ENCODE data around the gene RHBDL1. TPM values are rescaled to one million over a fixed set of nuclear protein-coding genes. Genes with fewer than 3 reads are reported as not detected.

RHBDL1 gene
- total RNA-seq, 1 experiment from 2014 or later, result 0.16 TPM

- Histone ChIP-seq H3K36me3 (no peaks in the 10 kb centered on the region), H3K9me3 (no peaks in the 10 kb centered on the region), H3K27me3 (peaks cover 7% of the 10 kb centered on the region), H3K4me3 (peak overlapping the region; percentile 48)
- no peak for DNase-seq
Measured at GRCh38 chr16:715477-716199, 40.2 kb downstream of the RHBDL1 start.

DNA sequence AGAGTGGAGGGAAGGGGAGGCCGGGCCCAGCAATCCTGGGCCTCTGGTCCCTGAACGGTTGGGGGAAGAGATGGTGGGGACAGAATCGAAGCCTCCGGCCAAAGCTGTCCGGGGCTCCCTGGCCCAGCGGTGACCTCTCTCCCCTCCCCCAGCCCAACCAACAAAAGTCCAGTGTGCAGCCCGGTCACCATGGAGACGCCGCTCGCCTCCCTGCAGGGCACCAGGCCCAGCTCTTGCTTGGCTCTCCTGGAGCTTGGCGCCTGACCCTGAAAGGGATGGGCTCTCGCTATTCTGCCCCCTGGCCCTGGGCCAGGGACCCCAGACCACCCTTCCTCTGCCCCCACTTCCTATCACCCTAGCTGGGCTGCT is 40.7 kb downstream of the RHBDL1 start:
- no peaks in the 10 kb centered on the region for H3K36me3 ChIP-seq
- peak overlapping the region; percentile 19 for H3K4me3 ChIP-seq
- H3K27me3 ChIP-seq, result peaks cover 3% of the 10 kb centered on the region
- peak; percentile 55 for DNase-seq
- H3K9me3 ChIP-seq, result no peaks in the 10 kb centered on the region

DNA sequence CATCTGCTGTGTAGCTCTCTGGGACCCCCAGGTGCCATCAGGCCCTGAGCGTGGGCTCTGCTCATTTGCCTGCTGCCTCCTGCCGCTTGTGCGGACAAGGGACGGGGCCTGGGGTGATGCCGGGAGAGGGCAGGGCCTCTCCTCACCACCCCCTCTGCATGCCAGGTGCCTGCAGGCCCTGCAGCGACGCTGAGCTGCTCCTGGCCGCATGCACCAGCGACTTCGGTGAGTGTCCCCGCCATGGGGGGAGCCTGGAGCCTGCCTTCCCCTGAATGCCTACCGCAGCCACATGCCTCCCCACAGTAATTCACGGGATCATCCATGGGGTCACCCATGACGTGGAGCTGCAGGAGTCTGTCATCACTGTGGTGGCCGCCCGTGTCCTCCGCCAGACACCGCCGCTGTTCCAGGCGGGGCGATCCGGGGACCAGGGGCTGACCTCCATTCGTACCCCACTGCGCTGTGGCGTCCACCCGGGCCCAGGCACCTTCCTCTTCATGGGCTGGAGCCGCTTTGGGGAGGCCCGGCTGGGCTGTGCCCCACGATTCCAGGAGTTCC is 41.4 kb downstream of the RHBDL1 start:
- DNase-seq, result no peak
- no peak overlapping the region for H3K4me3 ChIP-seq
- H3K36me3 ChIP-seq, result no peaks in the 10 kb centered on the region; the same call in 1 of the 2 replicates
- H3K9me3 ChIP-seq, result no peaks in the 10 kb centered on the region
- H3K27me3 ChIP-seq, result no peaks in the 10 kb centered on the region

DNA sequence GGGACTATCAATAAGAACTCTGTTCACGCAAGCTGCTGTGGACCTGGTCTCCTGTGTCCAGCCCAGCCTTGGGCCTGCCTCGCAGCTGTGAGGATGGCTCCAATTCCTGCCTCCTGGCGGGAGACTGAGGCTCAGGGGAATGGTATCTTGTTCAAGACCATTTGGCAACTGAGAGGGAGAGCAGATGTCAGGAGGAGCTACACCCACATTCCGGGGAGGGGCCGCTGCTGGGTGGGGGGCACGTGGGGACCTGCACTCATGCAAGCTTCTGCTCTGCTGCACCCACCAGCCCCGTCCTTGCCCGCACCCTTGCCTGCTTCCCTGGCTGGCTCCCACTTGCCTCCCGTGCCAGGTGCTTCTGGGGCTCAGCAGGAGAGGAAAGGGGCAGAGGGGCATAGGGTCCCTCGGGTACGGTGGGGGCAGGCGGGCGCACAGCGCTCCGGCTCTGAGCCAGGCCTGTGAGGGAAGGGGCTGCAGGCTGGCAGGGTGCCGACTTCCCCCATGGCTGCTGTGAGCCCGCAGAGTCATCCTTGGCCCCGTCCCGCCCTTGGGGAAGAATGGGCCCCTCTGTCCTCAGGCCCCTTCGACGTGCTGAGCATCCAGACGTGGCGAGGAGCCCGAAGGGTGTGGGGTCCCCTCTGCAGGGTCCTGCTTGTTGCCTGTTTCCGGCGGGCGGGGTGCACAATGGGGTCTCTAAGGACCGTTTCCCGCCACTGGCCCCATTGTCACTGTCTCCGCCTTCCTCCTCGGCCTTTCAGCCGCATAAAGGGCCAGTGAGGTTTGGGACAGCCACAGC is 42.2 kb downstream of the RHBDL1 start:
- no peak overlapping the region for H3K4me3 ChIP-seq
- H3K9me3 ChIP-seq, result no peaks in the 10 kb centered on the region
- H3K36me3 ChIP-seq, result peaks cover under 1% of the 10 kb centered on the region; the same call in 1 of the 2 replicates
- no peak for DNase-seq
- H3K27me3 ChIP-seq, result no peaks in the 10 kb centered on the region

DNA sequence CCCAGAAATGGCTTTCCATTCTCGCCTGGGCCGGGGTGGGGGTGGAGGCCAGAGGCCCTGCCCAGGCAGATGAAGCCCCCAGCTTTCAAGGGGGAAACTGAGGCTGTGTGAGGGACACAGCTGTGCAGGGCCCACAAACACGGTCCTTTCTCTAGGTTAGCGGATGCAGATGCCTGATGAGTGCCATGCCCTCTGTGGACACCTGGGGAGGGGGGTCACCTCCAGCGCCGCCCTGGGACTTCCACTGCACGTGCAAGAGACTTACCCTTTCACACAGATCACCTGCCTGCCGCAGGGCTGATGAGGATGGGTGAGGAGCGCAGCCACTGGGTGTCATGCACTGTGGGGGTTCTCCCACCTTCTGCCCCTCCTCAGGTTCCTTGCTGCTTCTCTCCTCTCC is 42.9 kb downstream of the RHBDL1 start:
- H3K36me3 ChIP-seq, result peaks cover 4% of the 10 kb centered on the region; the same call in 1 of the 2 replicates
- H3K27me3 ChIP-seq, result no peaks in the 10 kb centered on the region
- no peak for DNase-seq
- H3K4me3 ChIP-seq, result no peak overlapping the region
- H3K9me3 ChIP-seq, result no peaks in the 10 kb centered on the region

DNA sequence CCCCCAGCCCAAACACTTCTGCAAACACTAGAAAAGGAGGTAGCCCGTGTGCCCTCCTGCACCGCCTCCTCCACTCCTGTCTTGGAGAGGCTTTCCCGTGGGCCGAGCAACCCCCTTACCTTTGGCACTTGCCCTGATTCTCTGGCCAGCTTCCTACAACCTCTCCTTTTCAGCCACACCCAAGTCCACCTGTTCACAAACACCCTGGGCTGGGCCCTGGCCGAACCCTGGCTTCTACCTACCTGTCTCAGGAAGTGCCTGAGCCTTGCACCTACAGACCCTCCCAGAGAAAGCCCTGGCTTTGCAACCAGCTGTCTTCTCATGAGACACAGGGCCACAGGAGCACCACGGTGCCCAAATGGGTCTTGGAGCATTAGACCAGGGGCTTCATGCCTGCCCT is 43.5 kb downstream of the RHBDL1 start:
- Histone ChIP-seq H3K4me3 (no peak overlapping the region), H3K36me3 (peaks cover 4% of the 10 kb centered on the region; the same call in 1 of the 2 replicates), H3K27me3 (no peaks in the 10 kb centered on the region), H3K9me3 (no peaks in the 10 kb centered on the region)
- no peak for DNase-seq

DNA sequence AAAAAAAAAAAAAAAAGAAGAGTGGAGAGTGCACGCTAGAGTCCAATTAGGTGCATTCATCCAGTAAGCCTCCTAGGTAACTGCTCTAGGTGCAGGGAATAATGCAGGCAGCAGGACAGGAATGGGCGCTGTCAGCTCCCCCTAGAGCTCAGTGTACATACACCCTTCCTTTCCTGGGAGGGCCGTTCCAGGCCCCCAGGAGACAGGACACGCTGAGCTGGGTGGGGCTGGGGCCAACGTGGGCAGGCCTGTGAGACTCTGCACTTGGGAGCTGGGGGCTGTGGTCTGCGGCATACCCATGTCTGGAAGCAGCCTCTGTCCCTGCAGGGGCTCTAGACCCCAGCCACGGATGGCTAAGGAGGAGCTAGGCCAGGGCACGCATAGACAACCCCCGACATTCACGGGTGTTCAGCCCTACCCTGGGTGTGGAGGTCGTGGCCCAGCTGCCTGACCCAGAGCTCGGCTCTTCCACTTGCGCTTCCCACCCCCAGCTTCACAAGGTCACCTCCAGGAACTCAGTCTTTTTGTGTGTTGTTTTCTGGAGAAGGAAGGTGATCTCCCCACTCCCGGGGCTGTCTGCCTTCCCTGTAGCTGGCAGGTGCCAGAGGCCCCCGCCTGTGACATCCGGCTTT is 44.5 kb downstream of the RHBDL1 start:
- Histone ChIP-seq H3K36me3 (peaks cover 4% of the 10 kb centered on the region; the same call in 1 of the 2 replicates), H3K9me3 (no peaks in the 10 kb centered on the region), H3K4me3 (peak overlapping the region; percentile 99), H3K27me3 (no peaks in the 10 kb centered on the region)
- peak; percentile 43 for DNase-seq

DNA sequence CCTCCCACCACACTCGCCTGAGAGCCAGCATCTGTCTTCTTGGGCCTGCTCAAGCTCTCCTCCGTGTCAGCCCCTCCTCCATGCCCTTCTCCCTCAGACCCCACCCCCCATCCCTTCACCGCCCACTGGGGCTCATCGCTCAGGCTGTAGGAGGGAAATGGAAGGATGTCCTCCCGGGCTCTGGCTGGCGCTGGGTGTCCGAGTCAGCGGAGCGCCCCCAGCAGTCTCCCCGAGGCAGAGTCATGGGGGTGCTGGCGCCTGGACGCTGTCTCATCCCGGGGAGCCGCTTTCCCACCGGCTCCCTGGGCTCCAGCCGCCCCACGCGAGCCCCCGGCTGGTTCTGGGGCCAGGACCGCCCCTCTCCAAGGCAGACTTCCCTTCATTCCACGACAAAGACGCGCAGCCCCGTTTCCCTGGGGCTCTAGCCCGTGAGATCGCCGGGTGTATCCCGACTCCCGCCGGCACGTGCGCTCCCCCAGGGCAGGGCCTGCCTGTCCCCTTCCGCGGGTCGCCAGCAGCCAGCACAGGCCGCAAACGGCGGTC is 45.0 kb downstream of the RHBDL1 start:
- H3K27me3 ChIP-seq, result no peaks in the 10 kb centered on the region
- H3K36me3 ChIP-seq, result peaks cover 4% of the 10 kb centered on the region; the same call in 1 of the 2 replicates
- peak overlapping the region; percentile 99 for H3K4me3 ChIP-seq
- no peaks in the 10 kb centered on the region for H3K9me3 ChIP-seq
- DNase-seq, result peak; percentile 72

GRCh38 chr16:720990-721764 is 45.7 kb downstream of the RHBDL1 start, which contains the start of gene ANTKMT:
TSS of gene ANTKMT (plus strand) at chr16:721146. CDS start at chr16:721275, 129 bp downstream.
- Histone ChIP-seq H3K4me3 (peak within 1 kb of the TSS; percentile 99), H3K36me3 (peaks cover 4% of the 10 kb centered on the region; the same call in 1 of the 2 replicates), H3K27me3 (no peaks in the 10 kb centered on the region; the same call in 1 of the 2 replicates), H3K9me3 (no peaks in the 10 kb centered on the region)
- peak; percentile 84 for DNase-seq

DNA sequence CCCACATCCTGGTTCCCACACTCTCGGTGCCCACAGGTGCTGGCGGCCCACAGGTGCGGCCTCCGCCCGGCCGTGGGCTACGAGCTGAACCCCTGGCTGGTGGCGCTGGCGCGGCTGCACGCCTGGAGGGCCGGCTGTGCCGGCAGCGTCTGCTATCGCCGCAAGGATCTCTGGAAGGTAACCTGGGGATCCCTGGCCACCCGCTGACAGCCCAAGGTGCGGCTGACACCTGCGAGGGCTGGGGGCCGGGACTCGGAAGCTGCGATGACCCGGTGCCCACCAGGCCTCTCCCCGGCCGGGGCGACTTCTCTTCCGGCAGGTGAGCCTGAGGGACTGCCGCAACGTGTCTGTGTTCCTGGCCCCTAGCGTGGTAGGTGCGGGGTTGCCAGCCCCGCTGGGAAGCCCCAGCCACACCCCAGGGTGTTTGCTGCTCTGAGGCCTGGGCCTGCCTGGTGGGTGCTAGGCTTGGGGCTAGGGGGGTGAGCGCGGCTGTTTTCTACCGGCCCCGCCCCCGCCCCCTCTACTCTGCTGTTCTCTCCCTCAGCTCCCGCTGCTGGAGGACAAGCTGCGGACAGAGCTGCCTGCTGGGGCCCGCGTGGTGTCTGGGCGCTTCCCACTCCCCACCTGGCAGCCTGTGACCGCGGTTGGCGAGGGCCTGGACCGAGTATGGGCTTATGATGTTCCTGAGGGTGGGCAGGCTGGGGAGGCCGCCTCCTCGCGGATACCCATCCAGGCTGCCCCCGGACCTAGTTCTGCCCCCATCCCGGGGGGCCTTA is 46.5 kb downstream of the RHBDL1 start:
- Histone ChIP-seq H3K9me3 (no peaks in the 10 kb centered on the region), H3K4me3 (peak overlapping the region; percentile 99), H3K36me3 (peaks cover 4% of the 10 kb centered on the region; the same call in 1 of the 2 replicates), H3K27me3 (peaks cover 2% of the 10 kb centered on the region; the same call in 1 of the 2 replicates)
- DNase-seq, result no peak

GRCh38 chr16:722835-723633 is 47.6 kb downstream of the RHBDL1 start:
- peaks cover 4% of the 10 kb centered on the region; the same call in 1 of the 2 replicates for H3K36me3 ChIP-seq
- no peak for DNase-seq
- H3K9me3 ChIP-seq, result no peaks in the 10 kb centered on the region
- no peak overlapping the region for H3K4me3 ChIP-seq
- H3K27me3 ChIP-seq, result peaks cover 2% of the 10 kb centered on the region; the same call in 1 of the 2 replicates

DNA sequence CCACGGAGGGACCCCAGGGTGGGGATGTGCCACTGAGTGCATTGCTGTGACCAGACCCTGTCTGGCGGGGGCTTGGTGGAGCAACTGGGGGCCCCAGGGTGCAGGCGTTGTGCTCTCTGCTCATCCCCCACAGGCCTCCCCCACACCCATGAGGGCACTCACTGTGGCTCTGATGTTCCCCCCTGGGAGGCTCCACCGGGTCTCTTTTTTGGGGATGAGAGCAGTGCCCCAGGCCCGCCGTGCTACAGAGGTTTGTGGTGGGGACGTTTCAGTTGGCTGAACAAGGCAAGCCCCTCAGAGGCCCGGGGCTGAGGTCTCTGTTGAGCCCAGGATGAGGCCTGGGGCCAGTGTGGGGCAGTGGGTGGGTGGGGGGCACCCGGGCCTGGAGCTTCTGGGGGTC is 48.2 kb downstream of the RHBDL1 start:
- H3K27me3 ChIP-seq, result peaks cover 2% of the 10 kb centered on the region; the same call in 1 of the 2 replicates
- H3K36me3 ChIP-seq, result peaks cover 4% of the 10 kb centered on the region; the same call in 1 of the 2 replicates
- no peak overlapping the region for H3K4me3 ChIP-seq
- DNase-seq, result no peak
- H3K9me3 ChIP-seq, result no peaks in the 10 kb centered on the region

GRCh38 chr16:724188-725040 is 48.9 kb downstream of the RHBDL1 start:
- Histone ChIP-seq H3K9me3 (no peaks in the 10 kb centered on the region), H3K36me3 (peaks cover 4% of the 10 kb centered on the region; the same call in 1 of the 2 replicates), H3K27me3 (peaks cover 2% of the 10 kb centered on the region; the same call in 1 of the 2 replicates), H3K4me3 (no peak overlapping the region)
- no peak for DNase-seq

DNA sequence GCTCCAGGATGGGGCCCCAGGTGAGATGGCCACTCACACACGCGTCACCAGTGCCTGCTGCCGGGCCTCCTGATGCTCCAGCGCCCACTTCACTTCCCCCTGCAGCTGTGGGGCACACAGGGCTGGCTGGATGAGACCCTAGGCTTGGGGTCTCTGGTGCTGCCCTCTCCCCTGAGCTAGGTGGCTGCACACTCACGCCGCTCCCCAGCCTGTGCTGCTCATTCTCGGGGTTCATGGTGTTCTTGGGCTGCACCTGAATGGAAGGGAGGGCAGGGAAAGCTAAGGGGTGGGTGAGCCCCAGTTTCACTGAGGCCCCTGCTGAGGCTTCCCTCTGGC is 49.5 kb downstream of the RHBDL1 start:
- no peak overlapping the region for H3K4me3 ChIP-seq
- no peaks in the 10 kb centered on the region for H3K9me3 ChIP-seq
- no peak for DNase-seq
- peaks cover 4% of the 10 kb centered on the region; the same call in 1 of the 2 replicates for H3K36me3 ChIP-seq
- H3K27me3 ChIP-seq, result peaks cover 2% of the 10 kb centered on the region; the same call in 1 of the 2 replicates
